Measurements from ENCODE around the gene PDCD4.

The PDCD4 gene

DNA sequence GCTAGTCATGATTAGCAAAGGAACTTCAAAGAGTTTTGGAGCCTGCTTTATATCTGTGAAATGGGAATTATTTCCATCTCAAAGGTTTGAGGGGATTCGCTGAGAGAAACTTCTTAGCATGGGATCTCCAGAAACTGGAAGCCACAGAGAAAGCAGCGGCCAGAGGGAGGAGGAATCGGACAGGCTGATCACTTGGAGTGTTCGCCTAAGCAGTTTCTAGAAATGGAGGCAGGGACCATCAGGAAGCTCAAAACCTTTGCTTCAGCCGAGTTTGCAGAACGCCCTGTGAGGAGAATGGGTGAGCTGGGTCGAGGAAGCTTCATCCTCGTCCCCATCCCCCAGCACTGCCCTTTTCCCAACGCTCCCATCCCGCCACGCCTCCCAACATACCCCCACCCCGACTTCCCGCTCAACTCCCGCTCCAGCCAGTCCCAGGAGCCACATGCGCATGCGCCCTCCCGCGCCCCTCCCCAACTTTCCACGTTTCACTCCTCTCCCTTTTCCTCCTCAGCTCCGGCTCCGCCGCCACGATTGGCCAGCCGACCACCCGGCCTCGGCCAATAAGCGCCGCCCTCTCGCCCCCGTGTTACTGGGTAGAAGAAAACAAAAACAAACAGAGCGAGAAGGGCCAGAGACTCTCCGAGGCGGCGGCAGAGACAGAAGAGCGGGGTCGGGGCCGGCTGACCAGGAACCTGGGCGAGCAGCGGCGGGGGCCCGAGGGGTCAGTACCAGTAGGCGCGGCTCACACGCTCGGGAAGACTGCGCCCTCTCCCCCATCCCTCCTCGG is at the start of gene PDCD4:
Gene PDCD4 (plus strand): TSS at position 631 of the 787 bp plus-strand sequence. CDS start 4,100 bp downstream, outside the sequence.
- DNase-seq, result peak; percentile 99

DNA sequence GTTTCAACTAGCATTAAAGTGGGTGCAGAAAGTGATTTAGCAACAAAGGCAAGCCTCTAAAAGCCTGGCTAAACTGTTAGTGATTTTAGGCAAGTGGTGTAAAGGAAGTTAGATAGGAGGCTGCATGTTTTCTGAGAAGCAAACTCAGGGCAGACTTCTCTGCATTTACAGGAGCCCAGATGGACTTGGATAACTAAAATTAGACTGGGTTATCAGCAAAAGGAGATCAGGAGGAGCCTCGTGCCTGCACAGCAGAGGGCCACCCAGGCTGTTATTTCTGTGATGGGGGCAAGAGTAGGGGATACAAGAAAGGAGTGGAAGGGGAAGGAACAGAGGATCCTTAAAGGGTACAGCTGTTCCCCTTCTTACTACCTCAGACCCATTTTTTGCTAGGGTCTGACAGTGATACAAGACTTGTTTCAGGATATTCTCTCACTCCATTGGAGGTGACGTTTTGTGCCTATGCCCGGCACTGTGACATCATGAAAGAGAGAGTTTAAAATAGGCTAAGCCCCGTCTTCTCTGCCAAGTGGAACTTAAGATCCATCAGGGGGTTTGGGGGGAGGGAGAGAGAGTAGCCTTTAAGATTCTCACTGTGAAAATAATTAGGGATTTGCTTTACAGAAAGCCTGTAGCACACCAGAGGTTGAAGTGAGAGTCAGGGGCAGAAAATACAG is 49.6 kb upstream of the PDCD4 start:
- DNase-seq, result no peak

DNA sequence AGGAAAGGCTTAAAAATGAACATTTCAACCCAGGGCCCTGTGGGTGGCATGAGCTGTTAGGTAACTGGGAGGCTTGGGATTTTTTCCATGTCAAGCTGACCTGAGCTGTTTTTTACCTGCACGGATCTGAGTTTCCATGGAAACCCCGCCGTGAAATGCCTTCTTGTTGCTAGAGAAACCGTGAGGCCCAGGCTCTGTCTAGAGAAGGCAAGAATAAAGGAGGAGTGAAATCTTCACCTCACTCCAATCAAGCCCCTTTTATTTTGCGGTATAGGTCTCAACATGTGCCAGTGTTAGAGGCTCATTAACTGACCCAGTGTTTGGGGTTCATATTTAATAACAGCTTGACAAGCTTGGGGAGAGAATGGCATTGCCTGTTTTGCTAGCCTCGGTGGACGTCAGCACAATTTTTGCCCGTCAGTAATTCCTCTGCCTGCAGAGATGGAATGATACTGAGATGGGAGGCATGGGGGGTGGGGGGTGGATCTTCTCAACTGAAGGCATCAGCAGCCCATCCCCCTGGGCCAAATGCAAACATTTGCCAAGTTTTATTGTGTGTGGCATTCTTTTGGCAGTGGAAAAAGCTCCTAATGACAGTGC is 48.9 kb upstream of the PDCD4 start:
- no peak for DNase-seq

DNA sequence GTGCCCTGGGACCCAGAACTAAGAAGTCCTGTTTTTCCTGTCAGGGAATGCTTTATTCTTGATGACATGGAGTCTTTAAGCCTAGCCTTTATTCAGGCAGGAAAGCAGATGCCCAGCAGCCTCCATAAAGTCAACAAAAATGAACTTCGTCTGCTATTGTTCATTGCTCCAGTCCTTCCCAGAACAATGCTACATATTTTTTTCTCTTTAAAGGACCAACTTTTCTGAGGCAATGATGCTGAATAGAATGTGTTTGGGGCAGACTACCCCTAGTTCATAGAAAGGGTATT is 47.6 kb upstream of the PDCD4 start:
- DNase-seq, result no peak

DNA sequence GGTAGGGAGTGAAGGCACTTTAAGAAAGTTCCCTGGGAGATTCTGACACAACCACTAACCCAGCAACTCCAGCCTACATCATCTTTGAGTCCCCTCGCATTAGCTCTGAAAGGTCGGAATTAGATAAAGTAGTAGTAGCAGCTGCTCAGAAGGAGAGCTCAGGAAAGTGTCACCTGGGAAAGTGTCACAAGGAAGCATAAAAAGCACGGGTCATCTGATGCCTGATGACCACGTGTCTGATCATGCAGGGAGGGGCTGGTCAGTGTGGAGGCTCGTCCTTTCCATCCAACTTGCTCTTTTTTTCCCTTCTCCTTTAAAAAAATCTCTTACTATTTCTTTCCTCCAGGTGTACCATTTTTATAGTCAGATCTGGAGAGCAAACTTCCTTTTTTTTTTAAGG is 47.1 kb upstream of the PDCD4 start:
- no peak for DNase-seq

DNA sequence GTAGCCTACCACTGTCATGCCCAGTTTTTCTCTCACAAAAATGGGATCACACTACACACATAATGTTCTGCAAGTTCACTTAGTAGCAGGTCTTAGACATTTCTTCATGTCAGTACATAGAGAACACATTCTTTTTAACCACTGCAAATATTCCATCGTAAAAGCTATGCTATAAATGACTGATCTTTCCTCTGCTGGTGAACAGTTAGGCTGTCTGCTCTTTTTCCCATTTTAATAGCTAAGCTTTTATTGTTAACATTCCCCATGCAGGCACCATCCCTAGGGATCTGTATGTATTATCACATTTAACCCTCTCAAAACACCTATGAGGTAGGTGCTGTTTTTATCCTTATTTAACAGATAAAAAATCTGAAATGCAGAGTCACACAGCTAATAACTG is 46.2 kb upstream of the PDCD4 start:
- no peak for DNase-seq

DNA sequence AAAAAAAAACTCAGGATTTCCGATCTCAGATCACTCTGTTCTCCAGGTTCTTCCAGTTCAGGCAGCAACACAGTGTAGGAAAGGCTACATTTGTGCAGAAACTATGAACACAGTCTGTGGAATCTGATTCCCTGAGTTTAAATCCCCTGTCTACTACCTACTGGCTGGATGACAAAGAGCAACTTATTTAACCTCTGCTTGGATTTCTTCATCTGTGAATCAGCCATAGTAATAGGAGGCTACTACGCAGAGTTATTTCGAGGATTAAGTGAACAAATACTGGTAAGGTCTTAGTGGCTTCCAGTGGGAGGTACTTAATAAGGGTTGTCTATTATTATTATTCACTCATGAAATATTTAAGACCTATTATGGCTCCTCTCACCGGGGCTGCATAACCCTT is 44.3 kb upstream of the PDCD4 start:
- no peak for DNase-seq

DNA sequence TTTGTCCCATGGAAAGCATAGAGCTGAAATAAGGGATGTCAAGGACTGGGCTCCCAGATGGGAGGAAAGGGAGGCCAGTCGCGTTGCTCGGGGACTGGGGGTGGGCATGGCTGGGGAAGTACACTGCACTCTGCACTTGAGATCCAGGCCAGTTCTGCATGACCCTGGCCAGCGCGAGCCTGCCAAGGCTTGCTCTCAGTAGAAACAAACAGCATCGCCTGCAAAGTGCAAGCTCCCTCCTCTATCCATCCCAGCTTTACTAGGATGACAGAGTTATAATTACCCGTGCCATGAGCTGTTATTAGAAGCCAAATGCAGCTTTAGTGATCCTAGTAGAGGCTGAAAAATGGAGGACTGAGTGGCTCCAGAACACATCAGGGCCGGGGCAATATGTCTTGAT is 43.9 kb upstream of the PDCD4 start:
- DNase-seq, result no peak

DNA sequence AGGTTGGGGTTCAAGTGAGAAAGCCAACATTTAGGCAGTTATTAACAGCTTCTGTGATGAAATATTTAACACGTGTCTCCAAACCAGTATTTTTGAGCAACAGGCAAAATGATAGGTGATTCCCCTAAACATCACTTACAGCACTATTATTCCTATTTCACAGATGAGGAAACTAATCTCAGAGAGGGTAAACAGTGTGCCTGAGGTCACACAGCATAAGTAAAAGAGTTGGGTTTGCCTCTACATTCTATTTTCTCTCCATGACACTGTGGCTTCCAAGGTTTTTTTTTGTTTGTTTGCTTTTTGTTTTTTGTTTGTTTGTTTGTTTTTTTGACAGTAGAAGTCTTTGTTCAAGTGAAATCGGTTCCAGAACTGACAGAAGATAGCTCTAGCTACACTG is 43.2 kb upstream of the PDCD4 start:
- DNase-seq, result no peak

DNA sequence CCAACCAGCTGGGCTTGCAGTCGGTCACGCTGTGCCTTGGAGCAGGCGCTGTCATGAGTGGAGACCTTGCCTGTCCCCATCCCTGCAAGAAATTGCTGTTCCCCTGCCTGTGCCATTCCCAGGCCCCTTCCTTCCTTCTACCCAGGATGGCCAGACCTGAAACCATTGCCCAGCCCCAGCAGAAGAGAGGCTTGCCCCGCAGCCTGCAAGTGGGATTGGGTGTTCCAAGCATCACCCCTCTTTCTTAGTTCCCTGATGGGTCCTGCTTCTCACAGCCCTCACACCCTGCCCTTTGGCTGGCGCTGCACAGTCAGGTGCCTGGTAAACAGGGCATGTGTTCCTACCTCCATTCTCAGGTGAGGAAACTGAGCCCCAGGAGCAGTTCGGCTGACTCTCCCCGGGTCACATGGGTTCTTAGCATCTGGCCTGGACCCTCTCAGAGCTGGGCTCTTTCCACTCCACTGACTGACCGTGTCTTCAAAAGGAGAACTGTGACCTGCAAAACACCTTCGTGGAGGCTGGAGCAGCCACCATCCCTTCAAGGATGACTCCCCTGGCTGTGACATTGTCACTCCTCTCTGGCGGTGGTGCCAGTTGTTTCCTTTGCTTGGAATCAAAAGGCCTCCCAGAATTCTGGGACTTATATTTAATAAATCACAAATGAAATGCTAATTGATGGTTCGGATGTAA is 41.9 kb upstream of the PDCD4 start:
- no peak for DNase-seq

DNA sequence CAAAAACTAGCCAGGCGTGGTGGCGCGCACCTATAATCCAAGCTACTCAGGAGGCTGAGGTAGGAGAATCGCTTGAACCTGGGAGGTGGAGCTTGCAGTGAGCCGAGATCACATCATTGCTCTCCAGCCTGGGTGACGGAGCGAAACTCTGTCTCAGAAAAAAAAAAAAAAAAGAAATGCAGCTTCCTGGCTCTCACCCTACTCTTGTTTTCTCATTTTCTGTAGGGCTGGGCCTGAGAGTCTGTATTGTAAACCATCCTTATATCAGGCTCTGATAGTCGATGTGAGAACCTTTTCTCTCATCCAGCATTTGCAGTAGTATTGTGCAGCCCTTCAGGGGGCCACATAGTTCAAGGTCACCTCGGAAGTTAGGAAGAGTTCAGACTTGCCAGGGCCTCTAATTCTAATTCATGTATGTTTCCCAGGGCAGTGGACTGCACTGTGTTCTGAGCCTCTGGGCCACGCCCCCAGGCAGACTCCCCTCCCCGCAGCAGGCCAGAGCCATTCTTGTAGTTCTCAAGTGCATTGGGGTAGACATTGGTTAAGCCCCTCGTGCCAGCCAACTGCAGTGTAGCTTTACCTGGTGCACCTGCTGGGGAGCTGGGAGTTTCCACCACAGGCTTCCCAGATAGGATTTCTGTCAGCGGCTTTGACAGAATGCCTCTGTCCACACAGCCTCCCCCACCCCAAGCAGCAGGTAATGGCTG is 38.3 kb upstream of the PDCD4 start:
- DNase-seq, result no peak

DNA sequence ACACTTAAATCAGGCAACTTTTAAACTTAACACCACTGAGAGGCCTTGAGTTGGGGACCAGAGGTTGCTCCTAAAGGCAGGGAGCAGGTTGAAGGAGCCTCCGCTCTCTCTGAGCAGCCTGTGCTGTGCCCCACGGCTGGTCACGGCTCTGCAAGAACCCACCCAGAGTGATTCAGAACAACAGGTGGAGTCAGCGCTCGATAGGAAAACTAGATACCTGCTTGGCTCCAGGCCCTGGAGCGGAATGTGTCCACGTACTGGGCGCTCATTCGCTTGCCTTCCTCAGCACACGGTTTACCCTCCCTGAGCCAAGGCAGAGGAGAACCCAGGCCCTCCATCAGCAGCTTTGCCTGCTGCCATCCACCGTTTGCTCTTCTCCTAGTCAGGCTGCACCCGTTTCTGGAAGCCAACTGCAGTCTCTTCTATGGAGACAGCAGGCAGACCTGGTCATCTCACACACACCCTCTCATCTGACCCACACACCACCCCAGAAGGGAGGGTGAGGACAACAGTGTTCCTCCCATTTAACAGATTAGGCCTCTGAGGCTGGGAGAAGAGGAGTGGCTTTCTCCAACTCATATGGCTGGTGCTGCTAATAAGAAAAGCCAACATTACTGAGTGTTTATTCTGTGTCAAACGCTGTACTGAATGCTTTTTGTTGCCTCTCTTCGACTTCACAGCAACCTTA is 37.6 kb upstream of the PDCD4 start:
- no peak for DNase-seq

DNA sequence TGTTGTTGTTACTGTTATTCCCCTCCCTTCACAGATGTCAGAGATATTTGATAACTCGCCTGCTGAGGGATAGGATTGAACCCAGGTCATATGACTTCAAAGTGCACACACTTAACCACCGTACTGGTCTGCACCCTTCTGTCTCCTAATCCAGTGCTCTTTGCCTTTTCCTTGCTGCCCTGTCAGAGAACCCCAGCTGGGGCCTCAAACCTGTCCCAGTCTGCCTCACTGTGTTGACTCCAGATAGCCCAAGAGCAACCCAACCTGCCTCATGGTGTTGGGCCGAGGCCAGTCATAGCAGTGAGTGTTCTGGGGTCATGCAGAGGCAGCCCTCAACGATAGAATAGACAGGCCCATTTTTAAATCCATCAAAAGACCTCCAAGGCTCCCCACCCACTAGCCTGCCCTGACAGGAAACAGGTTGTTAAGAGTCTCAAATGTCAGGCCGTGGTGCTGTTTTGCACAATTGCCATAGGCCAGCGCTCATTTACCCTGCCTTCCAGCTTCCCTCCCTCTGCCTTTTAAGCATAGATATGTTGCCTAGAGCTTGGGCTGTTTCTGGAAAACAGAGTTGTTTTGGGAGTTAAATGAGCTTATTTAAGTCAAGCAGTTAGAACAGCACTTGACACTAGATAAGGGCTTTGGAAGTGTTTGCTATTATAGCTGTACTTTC is 37.0 kb upstream of the PDCD4 start:
- peak; percentile 85 for DNase-seq

DNA sequence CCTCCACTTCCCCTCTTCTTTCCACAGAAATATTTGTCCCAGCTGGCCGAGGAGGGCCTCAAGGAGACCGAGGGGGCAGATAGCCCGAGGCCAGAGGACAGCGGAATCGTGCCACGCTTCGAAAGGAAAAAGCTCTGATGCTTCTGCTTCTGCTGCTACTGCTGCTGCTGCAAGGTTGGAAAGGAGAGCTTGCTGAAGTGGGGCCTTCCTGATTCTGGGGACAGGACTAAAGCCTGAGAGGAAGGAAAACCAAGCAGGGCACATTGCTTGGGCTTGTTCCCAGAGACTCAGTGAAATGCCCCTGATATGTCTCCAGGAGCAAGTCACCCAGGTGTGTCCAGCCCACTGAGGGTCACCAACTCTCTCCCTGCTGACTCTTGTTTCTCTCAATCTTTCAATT is 35.9 kb upstream of the PDCD4 start:
- no peak for DNase-seq

DNA sequence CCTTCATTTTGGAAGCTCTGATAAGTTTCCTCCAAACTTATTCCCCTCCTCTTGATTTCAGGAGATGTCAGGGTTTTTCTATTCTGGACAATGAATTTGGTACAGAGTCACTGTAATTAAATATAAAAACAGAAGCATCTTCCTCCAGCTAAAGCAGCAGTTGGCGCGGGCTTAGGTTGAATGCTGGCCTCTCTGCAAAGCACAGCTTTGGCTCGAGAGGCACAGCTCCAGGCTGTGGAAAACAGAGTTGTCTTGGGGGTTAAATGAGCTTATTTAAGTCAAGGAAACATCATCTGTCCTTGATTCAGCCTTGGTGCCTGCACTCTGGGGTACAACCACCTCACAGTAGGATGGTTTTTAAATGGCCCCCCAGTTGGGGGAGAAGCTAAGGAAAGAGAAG is 35.0 kb upstream of the PDCD4 start:
- no peak for DNase-seq

DNA sequence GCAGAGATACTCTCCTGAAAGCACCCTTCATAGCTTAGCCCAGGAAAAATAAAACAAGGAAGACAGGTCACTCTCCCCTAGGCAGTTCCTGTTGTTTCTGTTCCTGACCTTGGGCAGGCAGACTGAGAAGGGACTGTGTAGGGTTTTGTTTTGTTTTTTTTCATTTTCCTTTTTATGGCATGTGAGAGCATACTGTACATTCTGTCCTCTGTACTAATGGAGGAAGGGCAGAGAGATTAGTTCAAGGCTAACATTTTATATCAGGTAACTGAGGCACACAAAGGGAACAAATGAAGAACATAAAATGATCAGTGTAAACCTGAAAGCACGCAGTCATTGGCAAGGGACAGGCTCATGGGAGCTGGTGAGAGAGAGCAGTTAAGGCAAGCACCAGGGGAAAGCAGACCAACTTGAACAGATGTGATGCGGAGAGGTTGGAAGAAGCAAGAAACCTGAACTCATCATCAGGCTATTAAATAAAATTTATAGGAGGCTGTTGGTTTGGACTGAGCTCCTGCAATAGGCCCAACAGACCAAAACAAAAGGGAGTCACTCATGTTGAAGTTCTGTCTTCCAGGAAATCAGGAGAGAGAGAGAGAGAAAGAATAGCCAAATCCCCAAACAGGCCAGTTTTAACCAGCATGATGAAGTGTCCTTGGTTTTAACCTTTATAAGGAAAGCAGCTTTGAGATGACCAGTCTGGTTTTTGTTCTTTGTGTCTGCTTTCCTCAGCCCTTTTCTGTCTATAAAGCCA is 34.1 kb upstream of the PDCD4 start:
- no peak for DNase-seq

DNA sequence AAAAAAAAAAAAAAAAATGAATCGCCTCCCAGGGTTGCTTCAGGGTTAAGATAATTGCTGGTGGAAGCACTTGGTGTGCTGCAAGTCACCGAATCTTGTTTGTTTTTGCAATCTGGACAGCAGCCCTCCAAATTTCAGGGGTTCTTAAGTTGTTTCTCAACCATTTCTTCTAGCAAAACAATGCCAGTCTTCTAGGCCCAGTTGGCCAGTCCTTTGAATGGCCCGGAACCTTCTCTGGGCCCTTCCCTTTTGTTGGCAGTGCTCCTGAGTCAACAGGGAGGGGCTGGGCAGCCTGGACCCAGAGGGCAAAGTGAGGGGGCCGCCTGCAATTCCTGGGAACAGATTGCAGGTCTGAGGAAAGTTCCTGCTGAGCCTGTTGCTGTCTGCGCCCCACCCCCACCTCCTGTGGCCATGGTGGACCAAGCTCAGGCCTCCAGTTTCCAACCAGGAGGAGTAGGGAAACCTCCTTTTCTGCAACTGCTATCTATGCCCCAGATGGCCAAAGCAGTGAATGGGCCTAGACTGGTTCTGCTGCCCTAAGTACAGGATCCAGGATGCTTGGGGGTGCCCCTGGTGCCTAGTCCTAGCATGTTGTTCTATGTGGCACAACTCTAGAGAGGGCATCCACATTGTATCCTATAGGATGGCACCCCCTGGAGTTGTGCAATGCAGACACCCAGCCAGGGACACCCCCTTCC is 31.4 kb upstream of the PDCD4 start:
- no peak for DNase-seq

DNA sequence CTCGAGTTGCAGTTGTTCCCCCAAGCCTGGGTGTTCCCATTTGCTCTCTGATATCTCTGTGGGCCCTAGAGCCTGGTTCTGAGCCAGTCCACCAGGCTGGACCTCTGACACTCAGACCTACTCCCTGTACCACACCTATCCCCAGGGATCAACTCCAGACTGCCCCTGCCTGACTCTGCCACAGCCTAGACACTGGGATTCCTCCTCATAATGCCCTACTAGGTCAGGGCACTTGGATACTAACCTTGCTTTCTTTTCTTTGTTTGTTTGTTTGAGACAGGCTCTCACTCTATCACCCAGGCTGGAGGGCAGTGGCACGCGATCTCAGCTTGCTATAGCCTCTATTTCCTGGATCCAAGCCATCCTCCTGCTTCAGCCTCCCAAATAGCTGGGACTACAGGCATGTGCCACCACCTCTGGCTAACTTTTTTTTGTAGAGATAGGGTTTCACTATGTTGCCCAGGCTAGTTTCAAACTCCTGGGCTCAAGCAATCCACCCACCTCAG is 30.8 kb upstream of the PDCD4 start:
- DNase-seq, result no peak

DNA sequence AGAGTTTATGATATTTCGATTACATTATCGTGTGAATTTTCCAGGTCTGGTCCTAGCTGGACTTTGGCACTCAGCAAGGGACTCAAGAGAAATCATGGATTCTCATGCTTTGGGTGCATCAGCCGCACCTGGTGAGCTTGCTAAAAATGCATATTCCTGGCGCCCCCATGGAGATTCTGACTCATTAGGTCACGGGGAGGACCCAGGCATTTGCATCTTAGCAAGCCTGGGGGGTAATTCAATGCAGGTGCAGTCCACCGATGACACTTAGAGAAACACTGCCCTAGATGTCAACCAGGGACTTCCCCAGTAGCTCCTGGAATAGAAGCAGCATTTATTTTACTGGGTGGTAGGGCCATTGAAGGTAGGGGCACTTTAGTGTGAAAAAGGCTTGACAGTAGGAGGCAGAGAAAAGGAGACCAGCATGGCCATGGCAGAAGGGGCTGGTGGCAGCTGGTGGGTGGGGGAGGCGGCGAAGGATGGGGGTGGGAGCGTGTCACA is 29.9 kb upstream of the PDCD4 start:
- DNase-seq, result no peak

DNA sequence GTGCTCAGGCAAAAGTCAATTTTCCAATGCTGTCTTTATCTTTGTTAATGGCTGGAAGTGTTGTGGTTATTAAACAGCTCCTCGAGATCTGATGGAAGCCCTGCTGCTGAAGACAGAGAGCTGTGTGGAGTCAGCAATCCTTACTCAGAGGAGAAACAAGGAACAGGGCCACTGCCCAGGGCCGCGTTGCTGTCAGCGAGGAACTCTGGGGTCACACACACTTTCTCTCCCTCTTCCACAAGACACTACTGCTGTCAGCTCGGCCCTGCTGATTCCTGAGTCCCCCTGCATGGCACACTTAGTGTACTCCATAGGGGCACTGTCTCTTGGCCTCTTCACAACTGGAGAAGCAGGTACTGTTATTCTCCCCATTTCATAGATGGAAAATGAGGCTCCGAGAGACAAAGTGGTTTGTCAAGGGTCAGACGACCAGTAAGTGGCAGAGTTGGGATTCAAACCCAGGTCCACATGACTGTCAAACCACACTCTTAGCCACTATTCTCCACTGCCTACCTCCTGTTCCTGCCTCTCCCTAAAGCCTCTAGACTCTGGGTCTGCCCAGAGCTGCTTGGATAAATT is 29.3 kb upstream of the PDCD4 start:
- DNase-seq, result no peak

Measured in NCI-H1436 (cell line).